SIG-M5 treated with dmso at 0.1 percent for 504 hours (cell line): ENCODE results near the gene PSMB2.
A peak's percentile ranks its signal among the peaks of the same experiment; 100 is the strongest.

ENCODE experiments used
- DNase-seq: peaks from one replicate; lab custom pipeline; 2025; ENCODE audit not compliant: unreplicated experiment; lab: John Stamatoyannopoulos, UW

PSMB2 gene

DNA sequence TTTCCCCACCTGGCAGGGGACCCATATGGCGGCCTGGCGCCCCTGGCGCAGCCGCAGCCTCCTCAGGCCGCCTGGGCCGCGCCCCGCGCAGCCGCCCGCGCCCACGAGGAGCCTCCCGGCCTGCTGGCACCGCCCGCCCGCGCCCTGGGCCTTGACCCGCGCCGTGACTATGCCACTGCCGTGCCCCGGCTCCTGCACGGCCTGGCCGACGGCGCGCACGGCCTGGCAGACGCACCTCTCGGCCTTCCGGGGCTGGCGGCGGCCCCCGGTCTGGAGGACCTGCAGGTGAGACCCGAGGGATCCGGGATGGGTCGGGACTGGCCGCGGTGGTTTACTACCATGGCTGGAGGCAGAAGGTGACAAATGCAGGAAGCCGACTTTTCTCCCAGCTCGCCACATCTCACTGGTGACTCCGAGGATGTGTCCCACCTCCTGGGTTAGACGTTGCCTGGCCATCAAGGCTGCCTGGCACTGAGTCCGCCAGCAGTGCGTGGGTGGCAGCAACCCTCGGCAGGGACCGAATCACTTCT lies 67.1 kb downstream of the PSMB2 start:
- no peak for DNase-seq

- no peak for DNase-seq
Observed at GRCh38 chr1:35573198-35574124, 67.9 kb downstream of the PSMB2 start, which contains the start of gene TFAP2E. TFAP2E (plus strand) TSS chr1:35573314; CDS start chr1:35573578, 264 bp downstream.

- no peak for DNase-seq
Observed at GRCh38 chr1:35572296-35572695, 69.0 kb downstream of the PSMB2 start.

DNA sequence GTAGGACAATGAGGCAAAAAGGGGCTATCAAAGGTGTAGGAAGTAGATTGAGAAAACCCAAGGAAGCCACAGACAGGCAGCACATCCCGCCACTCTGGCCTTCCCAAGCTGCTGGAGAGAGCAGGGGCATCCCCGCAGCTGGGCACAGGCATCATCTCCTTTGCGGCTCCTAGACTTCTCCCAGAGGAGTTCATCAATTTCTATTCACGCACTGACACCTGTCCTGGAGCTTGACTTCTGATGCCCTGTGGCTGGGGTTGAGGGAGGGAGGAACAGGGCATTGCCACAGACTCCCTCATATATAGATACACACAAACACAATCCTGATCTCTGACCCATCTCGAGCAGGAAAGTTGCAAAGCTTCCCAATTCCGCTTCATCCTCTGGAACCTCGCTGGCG lies 70.1 kb downstream of the PSMB2 start:
- DNase-seq, result no peak

GRCh38 chr1:35570589-35571137 lies 70.7 kb downstream of the PSMB2 start:
- no peak for DNase-seq

DNA sequence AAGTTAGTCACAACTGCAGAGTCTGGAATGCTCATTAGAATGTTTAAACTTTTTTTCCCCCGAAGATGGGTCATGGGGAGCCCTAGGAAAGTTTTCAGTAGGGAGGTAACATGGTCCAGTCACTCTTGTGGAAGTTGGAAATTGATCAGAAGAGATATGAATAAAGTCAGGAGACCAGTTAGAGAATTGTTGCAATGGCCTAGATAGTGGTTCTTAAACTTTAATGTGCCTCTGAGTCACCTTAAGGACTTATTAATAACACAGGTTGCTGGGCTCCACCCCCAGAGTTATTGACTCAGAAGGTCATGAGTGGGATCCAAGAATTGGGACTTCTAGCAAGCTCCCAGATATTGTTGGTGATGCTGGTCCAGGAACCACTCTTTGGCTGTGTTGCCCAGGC lies 71.4 kb downstream of the PSMB2 start:
- no peak for DNase-seq

DNA sequence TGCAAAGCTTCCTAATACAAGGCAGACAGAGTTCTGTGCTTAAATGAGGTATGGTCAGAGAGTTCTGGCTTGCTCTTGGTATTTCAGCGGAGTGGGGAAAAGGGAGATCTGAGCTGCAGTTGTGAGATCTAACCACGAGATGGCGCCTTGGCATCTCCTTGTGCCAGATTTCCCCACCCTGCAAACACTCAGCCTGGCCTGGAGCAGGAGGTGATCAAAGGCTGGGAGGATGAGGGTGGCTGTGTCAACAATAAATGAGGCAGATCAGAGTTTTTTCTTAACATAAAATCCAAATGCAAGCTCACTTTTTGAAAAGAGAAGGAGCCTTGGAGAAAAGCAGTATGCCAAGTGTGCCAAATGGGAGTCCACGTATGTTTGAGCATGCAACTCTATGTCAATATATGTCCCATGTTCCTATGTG lies 72.3 kb downstream of the PSMB2 start:
- peak; percentile 58 for DNase-seq

DNA sequence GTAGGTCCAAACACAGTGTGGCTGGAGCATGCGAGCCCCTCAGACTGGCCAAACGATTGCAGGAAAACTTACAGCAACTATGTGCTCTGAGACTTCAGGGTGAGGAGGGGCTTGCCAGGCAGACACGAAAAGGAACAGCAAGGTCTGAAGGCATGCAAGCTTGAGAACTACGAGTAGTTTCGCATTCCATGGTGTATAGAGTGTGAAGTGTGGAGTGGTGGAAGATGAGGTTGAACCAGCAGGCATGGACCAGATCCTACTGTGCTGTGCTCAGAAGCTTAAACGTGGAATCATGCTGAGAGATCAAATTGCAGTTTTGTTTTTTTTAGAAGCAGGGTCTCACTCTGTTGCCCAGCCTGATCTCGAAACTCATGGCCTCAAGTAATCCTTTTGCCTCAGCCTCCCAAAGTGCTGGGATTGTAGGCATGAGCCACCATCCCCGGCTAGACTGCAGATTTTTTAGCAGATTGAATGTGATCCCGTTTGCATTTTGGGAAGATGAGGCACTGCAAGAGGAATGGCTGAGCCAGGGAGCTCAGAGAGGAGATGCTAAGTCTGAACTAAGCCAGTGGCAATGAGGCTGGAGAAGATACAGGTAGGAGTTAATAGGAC lies 73.3 kb downstream of the PSMB2 start:
- no peak for DNase-seq

- no peak for DNase-seq
Observed at GRCh38 chr1:35565742-35566133, 75.6 kb downstream of the PSMB2 start.

DNA sequence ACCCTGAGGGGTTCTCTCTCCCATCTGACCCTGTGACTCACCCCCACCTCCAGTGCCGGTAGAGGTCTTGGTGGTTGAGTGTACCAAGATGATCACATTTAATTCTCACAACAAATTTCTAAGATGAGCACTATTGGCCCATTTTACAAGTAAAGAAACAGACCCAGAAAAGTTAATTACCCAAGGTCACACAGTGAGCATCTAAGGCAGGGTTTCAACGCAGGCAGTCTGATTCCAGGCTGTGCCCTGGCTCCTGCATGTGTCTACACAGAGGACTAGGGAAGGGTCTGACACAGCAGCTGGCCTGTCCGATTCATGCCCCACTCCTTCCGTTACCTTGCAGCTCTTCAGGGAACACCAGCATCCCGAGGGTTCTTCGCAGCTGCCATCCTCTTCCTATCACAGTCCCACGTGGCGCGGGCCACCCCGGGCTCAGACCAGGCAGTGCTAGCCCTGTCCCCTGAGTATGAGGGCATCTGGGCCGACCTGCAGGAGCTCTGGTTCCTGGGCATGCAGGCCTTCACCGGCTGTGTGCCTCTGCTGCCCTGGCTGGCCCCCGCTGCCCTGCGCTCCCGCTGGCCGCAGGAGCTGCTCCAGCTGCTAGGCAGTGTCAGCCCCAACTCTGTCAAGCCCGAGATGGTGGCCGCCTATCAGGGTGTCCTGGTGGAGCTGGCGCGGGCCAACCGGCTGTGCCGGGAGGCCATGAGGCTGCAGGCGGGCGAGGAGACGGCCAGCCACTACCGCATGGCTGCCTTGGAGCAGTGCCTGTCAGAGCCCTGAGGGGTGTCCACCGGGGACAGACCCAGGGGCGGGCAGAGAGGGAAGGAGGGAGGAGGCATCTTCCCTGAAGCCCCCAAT lies 76.2 kb downstream of the PSMB2 start:
- DNase-seq, result no peak

GRCh38 chr1:35564037-35564883 lies 77.1 kb downstream of the PSMB2 start:
- peak; percentile 63 for DNase-seq

GRCh38 chr1:35563166-35563565 lies 78.2 kb downstream of the PSMB2 start:
- DNase-seq, result no peak

DNA sequence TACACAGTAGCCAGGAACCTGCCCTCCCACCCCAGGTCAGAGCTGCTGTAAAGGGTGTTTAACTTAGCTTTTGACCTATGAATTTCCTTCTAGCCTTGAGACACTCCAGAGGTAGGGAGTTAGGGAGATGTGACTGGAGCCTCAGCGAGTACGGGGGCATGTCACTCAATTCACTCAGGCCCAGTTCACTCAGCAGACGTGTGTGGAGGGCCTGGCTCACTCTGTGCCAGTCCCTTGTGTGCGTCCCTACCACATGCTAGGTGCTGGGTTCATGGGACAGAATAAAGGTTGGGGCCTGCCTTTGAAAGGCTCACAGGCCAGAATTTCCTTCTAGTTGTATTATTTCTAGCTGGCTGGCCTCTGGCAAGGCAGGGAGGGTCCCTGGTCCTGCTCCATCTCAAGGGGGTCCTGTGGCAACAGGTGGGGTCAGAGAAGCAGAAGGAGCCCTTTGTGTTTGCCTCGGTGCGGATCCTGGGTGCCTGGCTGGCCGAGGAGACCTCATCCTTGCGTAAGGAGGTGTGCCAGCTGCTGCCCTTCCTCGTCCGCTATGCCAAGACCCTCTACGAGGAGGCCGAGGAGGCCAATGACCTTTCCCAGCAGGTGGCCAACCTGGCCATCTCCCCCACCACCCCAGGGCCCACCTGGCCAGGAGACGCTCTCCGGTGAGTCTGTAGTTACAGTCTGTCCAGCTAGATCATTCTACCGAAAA lies 79.2 kb downstream of the PSMB2 start:
- DNase-seq, result no peak

- DNase-seq, result no peak
Observed at GRCh38 chr1:35561297-35561971, 79.9 kb downstream of the PSMB2 start.

DNA sequence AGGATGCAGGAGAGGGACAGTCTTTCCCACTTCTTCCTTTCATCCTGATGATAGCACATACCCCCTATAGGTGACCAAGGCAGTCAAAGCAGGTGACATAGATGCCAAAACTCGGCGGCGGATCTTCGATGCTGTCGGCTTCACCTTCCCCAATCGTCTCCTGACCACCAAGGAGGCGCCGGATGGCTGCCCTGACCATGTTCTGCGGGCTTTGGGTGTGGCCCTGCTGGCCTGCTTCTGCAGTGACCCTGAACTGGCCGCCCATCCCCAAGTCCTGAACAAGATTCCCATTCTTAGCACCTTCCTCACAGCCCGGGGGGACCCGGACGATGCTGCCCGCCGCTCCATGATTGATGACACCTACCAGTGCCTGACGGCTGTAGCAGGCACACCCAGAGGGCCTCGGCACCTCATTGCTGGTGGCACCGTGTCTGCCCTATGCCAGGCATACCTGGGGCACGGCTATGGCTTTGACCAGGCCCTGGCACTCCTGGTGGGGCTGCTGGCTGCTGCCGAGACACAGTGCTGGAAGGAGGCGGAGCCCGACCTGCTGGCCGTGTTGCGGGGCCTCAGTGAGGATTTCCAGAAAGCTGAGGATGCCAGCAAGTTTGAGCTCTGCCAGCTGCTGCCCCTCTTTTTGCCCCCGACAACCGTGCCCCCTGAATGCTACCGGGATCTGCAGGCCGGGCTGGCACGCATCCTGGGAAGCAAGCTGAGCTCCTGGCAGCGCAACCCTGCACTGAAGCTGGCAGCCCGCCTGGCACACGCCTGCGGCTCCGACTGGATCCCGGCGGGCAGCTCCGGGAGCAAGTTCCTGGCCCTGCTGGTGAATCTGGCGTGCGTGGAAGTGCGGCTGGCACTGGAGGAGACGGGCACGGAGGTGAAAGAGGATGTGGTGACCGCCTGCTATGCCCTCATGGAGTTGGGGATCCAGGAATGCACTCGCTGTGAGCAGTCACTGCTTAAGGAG lies 80.8 kb downstream of the PSMB2 start:
- no peak for DNase-seq

GRCh38 chr1:35559317-35559944 lies 81.9 kb downstream of the PSMB2 start:
- DNase-seq, result no peak
